Spleen (tissue), 11 donors: Measurements from ENCODE around the gene SLC2A10. TPM values are rescaled to one million over a fixed set of nuclear protein-coding genes. Genes with fewer than 3 reads are reported as not detected.
A peak's percentile ranks its signal among the peaks of the same experiment; 100 is the strongest.

Source experiments
- DNase-seq: peaks from one replicate; pipeline ENCODE4 v3.0.0-alpha.2; 2020
- H3K27ac ChIP-seq, 8 donors: fragments of 200-600 bp; sonication (generic) in 7 of 8; 1 replicate in 4 of 8; 2 replicates in 4 of 8; pipeline versions ENCODE4 v1.5.0 to v1.8.0; 2016 to 2021; ENCODE audit warnings: inconsistent platforms in 4 of 8, mild to moderate bottlenecking in 4 of 8, moderate library complexity in 1 of 8
- H3K27me3 ChIP-seq, 7 donors: fragments of 200-600 bp; sonication (generic) in 6 of 7; replicated peaks in 1 of 7; 1 replicate in 4 of 7; 2 replicates in 3 of 7; pipeline versions ENCODE4 v1.5.0 to v1.8.0; 2016 to 2021; ENCODE audit warnings: inconsistent platforms in 3 of 7, mild to moderate bottlenecking in 1 of 7
- H3K36me3 ChIP-seq, 6 donors: fragments of 200-600 bp; sonication (generic) in 5 of 6; 1 replicate in 4 of 6; 2 replicates in 2 of 6; pipeline versions ENCODE4 v1.5.0 to v1.8.0; 2016 to 2021; ENCODE audit warnings: inconsistent platforms in 2 of 6
- H3K4me1 ChIP-seq, 6 donors: fragments of 200-600 bp; sonication (generic) in 5 of 6; 1 replicate in 3 of 6; 2 replicates in 3 of 6; pipeline versions ENCODE4 v1.5.0 to v1.8.0; 2016 to 2021; ENCODE audit warnings: inconsistent platforms in 3 of 6
- H3K4me3 ChIP-seq, 8 donors: fragments of 200-600 bp; sonication (generic) in 7 of 8; 1 replicate in 4 of 8; 2 replicates in 4 of 8; pipeline versions ENCODE4 v1.5.0 to v1.8.0; 2016 to 2021; ENCODE audit warnings: inconsistent platforms in 4 of 8, mild to moderate bottlenecking in 4 of 8, moderate library complexity in 2 of 8
- H3K9me3 ChIP-seq, 8 donors: fragments of 200-600 bp; sonication (generic) in 7 of 8; 1 replicate in 4 of 8; 2 replicates in 4 of 8; pipeline versions ENCODE4 v1.5.0 to v1.8.0; 2016 to 2021; ENCODE audit warnings: inconsistent platforms in 4 of 8
- CTCF ChIP-seq, 11 experiments: fragments of 200-600 bp in 7 of 11; fragments of 450-650 bp in 4 of 11; sonication (generic) in 4 of 11; IDR thresholded peaks in 8 of 11; conservative IDR thresholded peaks in 3 of 11; 1 replicate in 7 of 11; 2 replicates in 4 of 11; pipeline versions ENCODE4 v1.4.0 to v1.8.0; 2016 to 2021; ENCODE audit warnings: antibody characterized with exemption in 11 of 11, inconsistent platforms in 4 of 11, mild to moderate bottlenecking in 1 of 11
- POLR2A ChIP-seq, 3 donors: fragments of 450-650 bp; IDR thresholded peaks; one replicate each; pipeline ENCODE4 v1.5.1; 2017; ENCODE audit warnings: antibody characterized with exemption in 3 of 3, mild to moderate bottlenecking in 1 of 3
- POLR2AphosphoS5 ChIP-seq, 3 donors: sonication (generic); formaldehyde crosslinking; IDR thresholded peaks; one replicate each; pipeline ENCODE4 v1.5.1; 2017; ENCODE audit warnings: antibody characterized with exemption in 3 of 3
- WGBS, 5 donors: extraction: QIAGEN DNeasy Blood & Tissue Kit in 3 of 5; methylation state at CpG; one replicate each; pipeline versions ENCODE4 v1.1.5 to v1.1.7; 2013 to 2018; 5-methylcytosine and 5-hydroxymethylcytosine counted together
- intact Hi-C: fragments of 100-400 bp; cut with DNase I; formaldehyde crosslinking; loops from one replicate; pipeline ENCODE4 v1.15.0; 2023; ENCODE audit warnings: low total_unique reads
- polyA plus RNA-seq, 3 donors: library from polyadenylated mRNA; stranded (reverse); fragments of 200-250 nt; gene quantifications; one replicate each; pipeline ENCODE4 v1.2.1, GENCODE V29; 2013
- total RNA-seq, 7 donors: library from RNA; depleted of rRNA in 3 of 7; stranded (reverse); fragments of >200 nt in 3 of 7; fragmentation: NEBNext Ultra II Directional in 4 of 7; extraction: Animal tissue kit (Norgen Biotek cat#: 25700) in 4 of 7; gene quantifications; one replicate each; pipeline versions ENCODE4 v1.1.0 to v1.2.1, GENCODE V29; 2016 to 2021
- donor health status: healthy with polysubstance abuse.
- donor health status: DM: no; HTN: no; CAD: no; lungs with moderate emphysema.
- donor health status: DM: no; HTN: no; CAD: no.
- donor health status: Bipolar disorder and iron deficiency.
- donor health status: healthy.
- donor health status: DM: no; HTN: no; CAD: no.
- donor health status: DM: yes; HTN: yes; CAD: no.

The SLC2A10 gene
- total and polyA plus RNA-seq, 10 donors, result 1.9 to 7.3 (median 2.9) TPM

- H3K36me3 ChIP-seq, result no peaks in the 10 kb centered on the region
- H3K27ac ChIP-seq, result no peak overlapping the region
- intact Hi-C loops, result no loop called here
- no peak for TF ChIP-seq POLR2A (IDR thresholded peaks at IDR 0.05)
- no peak for TF ChIP-seq CTCF (IDR thresholded peaks at IDR 0.05 in 8 of 11, conservative IDR thresholded peaks at IDR 0.05 in 3 of 11)
- TF ChIP-seq POLR2AphosphoS5 (IDR thresholded peaks at IDR 0.05), result no peak
- no peaks in the 10 kb centered on the region for H3K4me1 ChIP-seq
- 31 to 70% (median 42%) methylated on average over 3 of the region's 3 CpGs for WGBS, 5 donors
- no peak for DNase-seq
- H3K4me3 ChIP-seq, result no peak overlapping the region
- peaks cover 0 to 5% (median 0%) of the 10 kb centered on the region in 8 donors for H3K9me3 ChIP-seq
- H3K27me3 ChIP-seq, result peaks cover 0 to 23% (median 0%) of the 10 kb centered on the region in 7 donors
Measured at GRCh38 chr20:46695892-46696291, 13.6 kb upstream of the SLC2A10 start.

DNA sequence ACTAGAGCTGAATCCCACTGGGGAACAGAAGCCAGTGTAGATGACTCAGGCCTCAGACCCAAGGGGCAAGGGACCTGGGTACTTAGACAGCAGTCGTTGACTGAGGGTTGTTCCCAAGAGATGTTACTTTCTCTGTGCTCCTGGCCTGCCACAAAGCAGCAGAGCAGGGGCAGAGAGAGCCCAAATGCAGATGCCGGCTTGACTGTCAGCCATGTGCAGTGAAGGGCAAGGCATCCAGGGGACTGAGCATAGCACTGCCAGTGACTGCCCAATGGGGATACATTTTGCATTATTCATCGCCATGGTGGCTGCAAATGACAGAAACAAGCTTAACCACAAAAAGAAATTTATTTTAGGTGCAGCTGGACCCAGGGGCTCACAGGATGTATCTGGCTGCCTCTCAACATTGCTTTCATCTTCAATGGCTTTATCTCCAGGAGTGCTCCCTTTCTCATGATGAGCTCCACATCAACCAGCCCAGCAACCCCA, 12.6 kb upstream of the SLC2A10 start:
- TF ChIP-seq CTCF (IDR thresholded peaks at IDR 0.05 in 8 of 11, conservative IDR thresholded peaks at IDR 0.05 in 3 of 11), result no peak
- no peak for TF ChIP-seq POLR2A (IDR thresholded peaks at IDR 0.05)
- no peak for TF ChIP-seq POLR2AphosphoS5 (IDR thresholded peaks at IDR 0.05)
- H3K27me3 ChIP-seq, result peaks cover 0 to 23% (median 0%) of the 10 kb centered on the region in 7 donors
- H3K27ac ChIP-seq, result no peak overlapping the region
- WGBS, 5 donors, result 58 to 73% (median 61%) methylated on average over 3 of the region's 3 CpGs
- no peak for DNase-seq
- intact Hi-C loops, result no loop called here
- H3K4me3 ChIP-seq, result no peak overlapping the region
- no peaks in the 10 kb centered on the region for H3K36me3 ChIP-seq
- H3K4me1 ChIP-seq, result no peaks in the 10 kb centered on the region
- H3K9me3 ChIP-seq, result peaks cover 0 to 5% (median 0%) of the 10 kb centered on the region in 8 donors

- 83 to 94% (median 87%) methylated on average over 2 of the region's 2 CpGs for WGBS, 5 donors
- no peak for TF ChIP-seq POLR2AphosphoS5 (IDR thresholded peaks at IDR 0.05)
- TF ChIP-seq POLR2A (IDR thresholded peaks at IDR 0.05), result no peak
- TF ChIP-seq CTCF (IDR thresholded peaks at IDR 0.05 in 8 of 11, conservative IDR thresholded peaks at IDR 0.05 in 3 of 11), result no peak
- peaks cover 0 to 5% (median 0%) of the 10 kb centered on the region in 8 donors for H3K9me3 ChIP-seq
- H3K27ac ChIP-seq, result no peak overlapping the region
- H3K36me3 ChIP-seq, result no peaks in the 10 kb centered on the region
- intact Hi-C loops, result no loop called here
- peaks cover 0 to 34% (median 0%) of the 10 kb centered on the region in 7 donors for H3K27me3 ChIP-seq
- no peak for DNase-seq
- no peaks in the 10 kb centered on the region for H3K4me1 ChIP-seq
- H3K4me3 ChIP-seq, result no peak overlapping the region
Measured at GRCh38 chr20:46698788-46699187, 10.7 kb upstream of the SLC2A10 start.

DNA sequence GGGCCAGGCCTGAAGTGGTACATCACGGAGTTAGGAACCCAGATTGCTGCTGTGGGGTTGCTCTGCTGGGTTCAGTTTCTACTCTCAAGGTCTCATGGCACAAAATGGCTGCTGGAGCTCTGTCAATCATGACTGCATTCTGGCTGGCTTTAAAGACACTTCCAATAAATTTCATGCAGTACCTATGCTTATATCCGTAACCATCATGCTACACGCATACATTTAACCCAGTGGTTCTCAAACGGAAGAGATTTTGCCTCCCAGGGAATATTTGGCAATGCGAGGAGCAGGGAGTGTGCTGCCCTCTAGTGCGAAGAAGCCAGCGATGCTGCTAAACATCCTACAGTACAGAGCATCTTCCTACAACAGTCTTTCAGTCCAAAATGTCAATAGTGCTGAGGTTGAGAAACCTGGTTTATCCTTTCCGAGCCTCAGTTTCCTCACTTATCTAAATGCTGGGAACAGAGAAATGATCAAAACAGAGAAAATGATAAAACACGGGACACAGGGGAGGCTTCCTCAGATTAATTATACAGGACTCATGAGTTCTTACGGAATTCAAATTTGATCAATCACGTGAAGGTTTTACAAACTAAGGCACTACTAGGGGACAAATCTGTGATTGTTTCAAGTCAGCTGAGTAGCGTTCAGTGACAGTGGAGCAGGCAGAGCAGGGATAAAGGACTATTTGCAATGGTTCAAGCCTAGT, 9.6 kb upstream of the SLC2A10 start:
- H3K36me3 ChIP-seq, result no peaks in the 10 kb centered on the region
- no peak for DNase-seq
- H3K4me3 ChIP-seq, result no peak overlapping the region
- 54 to 63% (median 56%) methylated on average over 12 of the region's 12 CpGs for WGBS, 5 donors
- H3K9me3 ChIP-seq, result peaks cover 0 to 5% (median 0%) of the 10 kb centered on the region in 8 donors
- intact Hi-C loops, result no loop called here
- H3K4me1 ChIP-seq, result no peaks in the 10 kb centered on the region
- TF ChIP-seq CTCF (IDR thresholded peaks at IDR 0.05 in 8 of 11, conservative IDR thresholded peaks at IDR 0.05 in 3 of 11) (peak in 6 of 11 experiments; percentile 19 to 46 (median 34)), POLR2AphosphoS5 (IDR thresholded peaks at IDR 0.05) (no peak), POLR2A (IDR thresholded peaks at IDR 0.05) (no peak)
- no peak overlapping the region for H3K27ac ChIP-seq
- H3K27me3 ChIP-seq, result peaks cover 0 to 41% (median 0%) of the 10 kb centered on the region in 7 donors
